GM23338 (cell line): ENCODE measurements around the gene OR6C70.
"Not testable (repeated sequence)": the region's sequence is repeated elsewhere in the genome, so short reads cannot be mapped to it uniquely, and the experiment has no call there.

ENCODE experiments used
- EZH2 ChIP-seq: fragments of 200-600 bp; sonication (generic); IDR thresholded peaks from one replicate; pipeline ENCODE4 v1.8.0; 2017; ENCODE audit warnings: antibody characterized with exemption, mild to moderate bottlenecking, low read depth; ENCODE audit not compliant: unreplicated experiment
- EZH2phosphoT487 ChIP-seq: fragments of 200-600 bp; sonication (generic); IDR thresholded peaks from one replicate; pipeline ENCODE4 v1.8.1; 2018; ENCODE audit warnings: antibody characterized with exemption; ENCODE audit not compliant: unreplicated experiment
- POLR2AphosphoS5 ChIP-seq: IDR thresholded peaks from 2 replicates; pipeline ENCODE4 v1.6.1; 2016; ENCODE audit warnings: antibody characterized with exemption, low read depth
- ZNF331 ChIP-seq: fragments of 250-450 bp; sonication (Bioruptor Pico); IDR thresholded peaks from 2 replicates; pipeline ENCODE4 v1.5.0; 2020; ENCODE audit warnings: low read depth, mild to moderate bottlenecking, moderate library complexity
- TF ChIP-seq, protein P1 (sequence below), 2 experiments: fragments of 200-600 bp in 1 of 2; sonication (generic) in 1 of 2; conservative IDR thresholded peaks; 2 replicates each; pipeline versions ENCODE4 v1.5.1 to v1.6.1; 2016 to 2017; ENCODE audit warnings: antibody characterized with exemption in 2 of 2, low read depth in 2 of 2, mild to moderate bottlenecking in 2 of 2, moderate library complexity in 1 of 2

GRCh38 chr12:55479136-55479535 is 9.2 kb upstream of the OR6C70 start:
- TF ChIP-seq EZH2; EZH2phosphoT487; POLR2AphosphoS5; ZNF331 (CRISPR knock-in tag): not testable (repeated sequence)
- TF ChIP-seq, protein P1, sequence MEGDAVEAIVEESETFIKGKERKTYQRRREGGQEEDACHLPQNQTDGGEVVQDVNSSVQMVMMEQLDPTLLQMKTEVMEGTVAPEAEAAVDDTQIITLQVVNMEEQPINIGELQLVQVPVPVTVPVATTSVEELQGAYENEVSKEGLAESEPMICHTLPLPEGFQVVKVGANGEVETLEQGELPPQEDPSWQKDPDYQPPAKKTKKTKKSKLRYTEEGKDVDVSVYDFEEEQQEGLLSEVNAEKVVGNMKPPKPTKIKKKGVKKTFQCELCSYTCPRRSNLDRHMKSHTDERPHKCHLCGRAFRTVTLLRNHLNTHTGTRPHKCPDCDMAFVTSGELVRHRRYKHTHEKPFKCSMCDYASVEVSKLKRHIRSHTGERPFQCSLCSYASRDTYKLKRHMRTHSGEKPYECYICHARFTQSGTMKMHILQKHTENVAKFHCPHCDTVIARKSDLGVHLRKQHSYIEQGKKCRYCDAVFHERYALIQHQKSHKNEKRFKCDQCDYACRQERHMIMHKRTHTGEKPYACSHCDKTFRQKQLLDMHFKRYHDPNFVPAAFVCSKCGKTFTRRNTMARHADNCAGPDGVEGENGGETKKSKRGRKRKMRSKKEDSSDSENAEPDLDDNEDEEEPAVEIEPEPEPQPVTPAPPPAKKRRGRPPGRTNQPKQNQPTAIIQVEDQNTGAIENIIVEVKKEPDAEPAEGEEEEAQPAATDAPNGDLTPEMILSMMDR (conservative IDR thresholded peaks at IDR 0.05; ENCODE audit: low read depth in 2 of 2): not testable (repeated sequence)
